WI38 (cell line): ENCODE results near the gene ALOX5.
"Not testable (repeated sequence)": the region's sequence is repeated elsewhere in the genome, so short reads cannot be mapped to it uniquely, and the experiment has no call there.

ENCODE experiments used
- H3K4me3 ChIP-seq: 2 replicates; pipeline ENCODE4 v1.5.1; 2011; ENCODE audit warnings: low read depth, mild to moderate bottlenecking, control low read depth, low read length
- TF ChIP-seq, protein P1 (sequence below): IDR thresholded peaks from 2 replicates; pipeline ENCODE4 v1.5.1; 2012; ENCODE audit warnings: low read depth, mild to moderate bottlenecking, control low read depth, low read length

ALOX5 gene

DNA sequence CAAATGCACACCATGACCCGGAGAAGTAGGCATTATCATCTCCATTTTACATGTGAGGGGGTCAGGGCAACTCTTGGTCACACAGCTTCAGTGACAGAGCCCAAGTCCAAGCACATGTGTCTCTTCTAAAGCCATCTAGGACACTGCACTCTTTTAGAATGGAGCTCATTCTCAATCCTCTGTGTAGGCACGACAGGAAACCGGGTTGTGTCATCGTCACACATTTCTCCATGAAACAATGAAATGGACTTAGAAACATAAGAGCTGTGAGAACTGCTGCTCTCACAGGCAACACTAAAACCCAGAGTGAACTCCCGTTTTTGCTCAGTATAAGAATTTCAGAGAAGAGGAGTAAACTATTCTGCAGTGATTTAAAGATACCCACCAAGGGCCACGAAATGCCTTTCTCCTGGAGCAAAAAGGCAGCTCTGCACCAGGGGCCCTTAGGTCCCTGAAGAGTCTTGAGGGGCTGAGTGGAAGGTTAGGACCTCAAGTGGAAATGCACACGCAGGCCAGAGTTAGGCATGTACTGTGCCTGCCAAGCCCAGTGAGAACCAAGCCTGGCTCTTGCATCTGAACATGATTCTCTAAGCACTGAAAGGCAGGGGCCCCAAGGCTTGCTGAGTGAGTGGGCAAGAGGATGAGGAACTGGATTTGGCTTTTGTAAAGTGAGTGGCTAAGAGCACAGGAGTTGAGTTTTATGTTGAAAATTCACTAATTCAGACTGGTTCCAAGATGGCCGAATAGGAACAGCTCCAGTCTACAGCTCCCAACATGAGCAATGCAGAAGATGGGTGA, 13.3 kb downstream of the ALOX5 start:
- TF ChIP-seq, protein P1, sequence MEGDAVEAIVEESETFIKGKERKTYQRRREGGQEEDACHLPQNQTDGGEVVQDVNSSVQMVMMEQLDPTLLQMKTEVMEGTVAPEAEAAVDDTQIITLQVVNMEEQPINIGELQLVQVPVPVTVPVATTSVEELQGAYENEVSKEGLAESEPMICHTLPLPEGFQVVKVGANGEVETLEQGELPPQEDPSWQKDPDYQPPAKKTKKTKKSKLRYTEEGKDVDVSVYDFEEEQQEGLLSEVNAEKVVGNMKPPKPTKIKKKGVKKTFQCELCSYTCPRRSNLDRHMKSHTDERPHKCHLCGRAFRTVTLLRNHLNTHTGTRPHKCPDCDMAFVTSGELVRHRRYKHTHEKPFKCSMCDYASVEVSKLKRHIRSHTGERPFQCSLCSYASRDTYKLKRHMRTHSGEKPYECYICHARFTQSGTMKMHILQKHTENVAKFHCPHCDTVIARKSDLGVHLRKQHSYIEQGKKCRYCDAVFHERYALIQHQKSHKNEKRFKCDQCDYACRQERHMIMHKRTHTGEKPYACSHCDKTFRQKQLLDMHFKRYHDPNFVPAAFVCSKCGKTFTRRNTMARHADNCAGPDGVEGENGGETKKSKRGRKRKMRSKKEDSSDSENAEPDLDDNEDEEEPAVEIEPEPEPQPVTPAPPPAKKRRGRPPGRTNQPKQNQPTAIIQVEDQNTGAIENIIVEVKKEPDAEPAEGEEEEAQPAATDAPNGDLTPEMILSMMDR: no peak
- no peak overlapping the region for H3K4me3 ChIP-seq

DNA sequence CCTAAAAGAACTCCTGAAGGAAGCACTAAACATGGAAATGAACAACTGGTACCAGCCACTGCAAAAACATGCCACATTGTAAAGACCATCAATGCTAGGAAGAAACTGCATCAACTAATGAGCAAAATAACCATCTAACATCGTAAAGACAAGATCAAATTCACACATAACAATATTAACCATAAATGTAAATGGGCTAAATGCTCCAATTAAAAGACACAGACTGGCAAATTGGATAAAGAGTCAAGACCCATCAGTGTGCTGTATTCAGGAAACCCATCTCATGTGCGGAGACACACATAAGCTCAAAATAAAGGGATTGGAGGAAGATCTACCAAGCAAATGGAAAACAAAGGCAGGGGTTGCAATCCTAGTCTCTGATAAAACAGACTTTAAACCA, 15.7 kb downstream of the ALOX5 start:
- not testable (repeated sequence) for H3K4me3 ChIP-seq

DNA sequence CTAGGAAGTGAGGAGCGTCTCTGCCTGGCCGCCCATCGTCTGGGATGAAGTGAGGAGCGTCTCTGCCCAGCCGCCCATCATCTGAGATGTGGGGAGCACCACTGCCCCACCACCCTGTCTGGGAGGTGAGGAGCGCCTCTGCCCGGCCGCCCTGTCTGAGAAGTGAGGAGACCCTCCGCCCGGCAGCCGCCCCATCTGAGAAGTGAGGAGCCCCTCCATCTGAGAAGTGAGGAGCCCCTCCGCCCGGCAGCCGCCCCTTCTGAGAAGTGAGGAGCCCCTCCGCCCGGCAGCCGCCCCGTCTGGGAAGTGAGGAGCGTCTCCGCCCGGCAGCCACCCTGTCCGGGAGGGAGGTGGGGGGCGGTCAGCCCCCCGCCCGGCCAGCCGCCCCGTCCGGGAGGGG, 17.6 kb downstream of the ALOX5 start:
- not testable (repeated sequence) for H3K4me3 ChIP-seq

DNA sequence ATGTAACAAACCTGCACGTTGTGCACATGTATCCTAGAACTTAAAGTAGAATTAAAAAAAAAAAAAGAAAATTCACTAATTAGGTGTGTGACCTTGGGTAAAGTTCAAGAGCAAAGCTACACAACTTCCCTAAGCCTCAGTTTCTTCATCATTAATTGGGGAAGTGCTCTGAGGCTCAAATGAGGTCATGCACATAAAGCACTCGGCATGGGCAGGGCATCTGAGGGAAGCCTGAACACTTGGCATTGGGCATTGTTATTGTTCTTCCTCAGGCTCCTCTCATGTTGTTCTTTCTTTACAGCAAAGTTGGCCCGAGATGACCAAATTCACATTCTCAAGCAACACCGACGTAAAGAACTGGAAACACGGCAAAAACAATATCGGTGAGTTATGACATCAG, 21.5 kb downstream of the ALOX5 start:
- TF ChIP-seq, protein P1: no peak
- H3K4me3 ChIP-seq: no peak overlapping the region

DNA sequence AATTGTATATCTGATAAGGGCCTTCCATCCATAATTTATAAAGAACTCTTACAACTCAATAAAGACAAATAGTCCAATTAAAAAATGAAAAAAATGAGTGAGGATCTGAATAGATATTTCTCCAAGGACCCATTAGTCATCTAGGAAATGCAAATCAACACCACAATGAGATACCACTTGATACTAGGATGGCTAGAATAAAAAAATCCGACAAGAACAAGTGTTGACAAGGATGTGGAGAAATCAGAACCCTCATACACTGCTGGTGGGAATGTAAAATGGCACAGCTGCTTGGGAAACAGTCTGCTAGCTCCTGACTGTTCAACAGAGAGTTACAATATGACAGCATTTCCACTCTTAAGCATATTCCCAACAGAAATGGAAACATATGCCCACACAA, 24.6 kb downstream of the ALOX5 start:
- TF ChIP-seq, protein P1: no peak
- H3K4me3 ChIP-seq: no peak overlapping the region

DNA sequence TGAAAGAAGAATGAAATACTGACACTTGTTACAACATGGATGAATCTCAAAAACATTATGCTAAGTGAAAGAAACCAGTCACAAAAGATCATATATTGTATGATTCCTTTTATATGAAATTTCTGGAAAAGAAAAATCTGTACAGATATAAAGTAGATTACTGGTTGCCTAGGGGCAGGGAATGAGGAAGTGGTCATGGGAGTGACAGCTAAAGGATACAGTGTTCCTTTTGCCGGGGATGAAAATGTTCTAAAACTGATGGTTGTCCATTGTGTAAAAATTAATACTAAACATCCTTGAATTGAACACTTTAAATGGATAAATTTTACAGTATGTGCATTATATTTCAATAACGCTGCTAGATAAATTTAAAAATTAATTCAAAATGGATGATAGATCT, 25.1 kb downstream of the ALOX5 start:
- TF ChIP-seq, protein P1: no peak
- no peak overlapping the region for H3K4me3 ChIP-seq

DNA sequence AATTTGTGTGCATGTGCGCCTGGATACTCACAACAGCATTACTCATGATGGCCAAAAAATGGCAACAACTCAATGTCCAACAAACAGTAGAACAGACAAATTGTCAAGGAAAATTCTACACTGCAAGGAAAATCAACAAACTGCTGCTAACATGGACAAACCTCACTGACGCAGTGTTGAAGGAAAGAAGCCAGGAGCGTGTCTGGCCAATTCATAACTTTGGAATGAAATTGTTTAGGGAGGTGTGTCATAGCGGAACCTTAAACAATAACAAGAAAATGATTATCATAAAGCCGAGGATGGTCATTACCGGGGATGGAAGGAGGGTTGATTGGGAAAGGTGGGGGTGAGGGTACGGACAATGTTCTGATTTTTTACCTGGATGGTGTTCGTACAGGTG, 29.1 kb downstream of the ALOX5 start:
- no peak overlapping the region for H3K4me3 ChIP-seq
- TF ChIP-seq, protein P1: no peak

DNA sequence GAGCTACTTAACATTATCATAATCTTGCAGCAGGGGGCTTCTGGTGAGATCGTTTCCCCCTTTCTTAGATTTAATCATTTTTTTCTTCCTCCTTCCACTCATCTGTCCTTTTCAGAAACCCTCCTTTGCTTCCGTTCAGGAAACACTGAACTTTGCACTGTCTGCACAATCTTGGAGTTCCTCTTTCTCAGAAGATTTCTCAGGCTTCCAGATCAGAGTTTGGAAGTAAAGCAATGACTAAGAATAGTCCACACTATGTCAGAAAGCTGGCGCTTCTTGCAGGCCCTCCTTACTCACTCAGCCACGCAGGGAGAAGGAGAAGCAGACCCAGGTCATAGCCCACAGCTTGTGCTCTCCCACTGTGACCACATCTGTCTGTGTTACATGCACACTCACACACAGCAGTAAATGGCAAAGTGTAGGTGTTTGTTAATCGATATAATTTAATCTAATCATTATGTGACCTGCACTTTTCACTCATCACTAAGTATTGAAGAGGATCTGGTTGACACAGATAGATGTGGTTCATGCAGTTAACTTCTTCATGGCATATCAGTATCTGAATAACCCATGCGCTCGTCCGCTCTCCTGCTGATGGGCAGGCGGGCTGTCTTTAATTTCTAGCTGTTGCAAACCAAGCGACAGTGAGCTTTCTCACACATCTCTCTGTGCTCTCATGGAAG, 30.2 kb downstream of the ALOX5 start:
- TF ChIP-seq, protein P1: no peak
- no peak overlapping the region for H3K4me3 ChIP-seq
